Stimulated activated CD8-positive, alpha-beta memory T cell treated with anti-CD3 and anti-CD28 coated beads, Interleukin-7, amount 100 ng/mL, for 1 hour (primary cell): ENCODE measurements around the gene MAD2L2.

Experiments
- DNase-seq, 2 donors: peaks; one replicate each; pipeline ENCODE4 v3.0.0-alpha.2; 2020; ENCODE audit warnings: low read depth in 2 of 2

Gene MAD2L2

DNA sequence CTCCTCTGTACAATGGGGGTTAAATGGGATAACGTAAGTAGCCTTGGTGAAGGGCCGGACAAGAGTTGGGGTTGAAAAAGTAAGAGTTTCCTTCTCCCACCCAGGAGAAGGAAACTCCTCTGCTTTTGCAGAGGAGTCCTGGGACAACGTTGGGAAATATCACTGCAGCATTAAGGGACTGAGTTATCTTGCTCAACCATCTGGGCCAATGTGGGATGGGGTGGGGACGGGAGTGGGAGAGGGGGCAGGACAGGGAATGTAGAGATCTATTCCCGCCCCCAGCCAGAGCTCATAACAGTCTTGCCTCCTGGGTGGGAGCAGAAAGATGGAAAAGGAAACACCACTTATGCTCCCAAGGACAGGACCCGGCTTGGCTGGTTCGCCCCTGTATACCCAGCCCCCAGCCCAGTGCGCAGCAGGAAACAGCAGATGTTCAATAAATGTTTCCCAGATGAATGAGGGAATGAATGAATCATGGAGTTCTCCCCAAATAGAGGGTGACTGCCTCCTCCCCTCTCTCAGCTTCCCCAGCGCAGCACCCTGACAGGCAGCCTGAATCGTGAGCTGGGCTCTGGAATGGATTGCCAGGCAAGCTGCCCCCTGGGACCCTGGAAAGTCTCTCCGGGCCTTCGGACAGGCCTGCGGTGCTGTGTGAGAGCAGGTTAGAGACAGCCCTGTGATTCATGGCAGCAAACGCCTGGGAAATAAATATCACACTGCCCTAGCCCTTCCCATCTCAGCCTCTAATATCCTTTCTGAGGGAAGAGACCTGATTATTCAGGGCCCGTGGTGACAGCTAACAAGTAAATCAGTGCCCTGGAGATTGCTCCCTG lies 51.5 kb downstream of the MAD2L2 start:
- DNase-seq = no peak

DNA sequence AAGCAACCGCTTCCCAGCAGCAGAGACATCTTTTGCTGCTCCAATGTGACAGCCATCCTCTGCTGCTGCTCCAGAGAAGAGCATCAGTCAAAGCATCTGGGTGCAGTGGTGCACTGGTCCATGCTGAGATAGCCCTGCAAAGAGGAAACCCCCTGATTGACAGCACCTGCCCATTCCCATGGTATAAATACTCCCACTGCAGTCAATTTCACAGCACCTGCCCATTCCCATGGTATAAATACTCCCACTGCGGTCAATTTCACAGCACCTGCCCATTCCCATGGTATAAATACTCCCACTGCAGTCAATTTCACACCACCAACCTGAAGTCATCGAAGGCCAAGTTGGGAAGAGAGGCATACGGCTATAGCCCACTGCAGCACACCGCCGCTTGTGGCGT lies 52.2 kb downstream of the MAD2L2 start:
- DNase-seq = no peak

DNA sequence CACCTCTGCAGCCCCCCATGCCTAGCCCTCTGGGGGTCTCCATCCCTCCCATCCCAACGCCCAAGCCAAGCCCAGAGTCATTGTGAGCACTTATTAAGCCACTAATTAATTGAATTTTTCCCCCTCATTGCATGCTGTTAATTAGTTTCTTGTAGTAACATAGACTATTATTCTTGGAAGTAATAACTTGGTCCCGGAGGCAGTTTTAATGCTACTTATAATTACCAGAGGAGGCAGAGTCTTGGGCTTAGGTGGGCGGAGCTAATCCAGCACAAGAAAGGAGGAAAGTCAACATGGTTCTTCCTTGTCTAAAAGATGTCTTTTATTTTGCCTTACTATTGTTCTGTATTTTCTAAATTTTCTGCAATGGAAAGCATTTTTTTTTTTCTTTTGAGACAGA lies 54.4 kb downstream of the MAD2L2 start:
- no peak for DNase-seq
